ENCODE data around the gene PLEKHA4. TPM values are rescaled to one million over a fixed set of nuclear protein-coding genes. Genes with fewer than 3 reads are reported as not detected.
"Not testable (repeated sequence)": the region's sequence is repeated elsewhere in the genome, so short reads cannot be mapped to it uniquely, and the experiment has no call there.

PLEKHA4 gene
- total RNA-seq, 2 experiments from 2014 or later, result 8.1 to 8.4 TPM

GRCh38 chr19:48876043-48876981 is 7.9 kb upstream of the PLEKHA4 start:
- Histone ChIP-seq H3K4me1 (ENCODE audit: insufficient read depth, low read length, poor library complexity, severe bottlenecking) (peaks cover 74% of the 10 kb centered on the region), H2AFZ (ENCODE audit: low read length) (peak overlapping the region; percentile 61; the same call in 1 of the 2 replicates), H3K79me2 (ENCODE audit: insufficient read depth, low read depth, low read length) (peaks cover 30% of the 10 kb centered on the region), H3K4me3 (ENCODE audit: low read depth, low read length, poor library complexity, severe bottlenecking) (peak overlapping the region; percentile 84), H3K27ac (ENCODE audit: low read depth, low read length, poor library complexity, severe bottlenecking) (peak overlapping the region; percentile 99), H3K36me3 (ENCODE audit: insufficient read depth, low read length) (peaks cover 47% of the 10 kb centered on the region), H3K4me2 (ENCODE audit: low read length) (peak overlapping the region; percentile 99)
- peak; percentile 84 for DNase-seq (ENCODE audit: low spot score)
- POLR2A ChIA-PET; H3K9me3 ChIP-seq (ENCODE audit: low read length); H4K20me1 ChIP-seq (ENCODE audit: insufficient read depth, low read length); CTCF ChIA-PET (ENCODE audit: unreplicated experiment); H3K9me2 ChIP-seq (ENCODE audit: insufficient read depth, low read length); intact Hi-C loops (cut with micrococcal nuclease; ENCODE audit: unreplicated experiment): not testable (repeated sequence)
- BruUV-seq (replicated peaks), result TSS peak; percentile 97

GRCh38 chr19:48874303-48875135 is 6.1 kb upstream of the PLEKHA4 start:
- Histone ChIP-seq H2AFZ (ENCODE audit: low read length) (no peak overlapping the region), H4K20me1 (ENCODE audit: insufficient read depth, low read length) (peaks cover 9% of the 10 kb centered on the region), H3K27ac (ENCODE audit: low read depth, low read length, poor library complexity, severe bottlenecking) (peak overlapping the region; percentile 99), H3K4me3 (ENCODE audit: low read depth, low read length, poor library complexity, severe bottlenecking) (peak overlapping the region; percentile 84), H3K9me2 (ENCODE audit: insufficient read depth, low read length) (no peaks in the 10 kb centered on the region), H3K4me1 (ENCODE audit: insufficient read depth, low read length, poor library complexity, severe bottlenecking) (peaks cover 58% of the 10 kb centered on the region), H3K9me3 (ENCODE audit: low read length) (peaks cover 8% of the 10 kb centered on the region; the same call in 1 of the 2 replicates), H3K4me2 (ENCODE audit: low read length) (peak overlapping the region; percentile 99), H3K36me3 (ENCODE audit: insufficient read depth, low read length) (peaks cover 47% of the 10 kb centered on the region), H3K79me2 (ENCODE audit: insufficient read depth, low read depth, low read length) (peaks cover 30% of the 10 kb centered on the region)
- BruUV-seq (replicated peaks), result no TSS peak
- no peak for DNase-seq (ENCODE audit: low spot score)
- intact Hi-C loops (cut with micrococcal nuclease; ENCODE audit: unreplicated experiment), result no loop called here
- CTCF ChIA-PET (ENCODE audit: unreplicated experiment), result no interaction called here
- TF ChIP-seq CTCF (conservative IDR thresholded peaks at IDR 0.05; ENCODE audit: low read length) (no peak), EZH2phosphoT487 (IDR thresholded peaks at IDR 0.05; ENCODE audit: borderline replicate concordance, low read depth, low read length) (no peak)
- POLR2A ChIA-PET, result interaction anchor here (1.2 to 1.7 kb wide), 2 partner anchors 44 to 79 kb away, joined by 3 read pairs; no protein-coding TSS in a partner anchor

Data from OCI-LY7 (cell line).